ENCODE results near the gene USF2. TPM values are rescaled to one million over a fixed set of nuclear protein-coding genes. Genes with fewer than 3 reads are reported as not detected.

The USF2 gene
- total RNA-seq, 1 donor from 2014 or later, result 70.0 TPM

DNA sequence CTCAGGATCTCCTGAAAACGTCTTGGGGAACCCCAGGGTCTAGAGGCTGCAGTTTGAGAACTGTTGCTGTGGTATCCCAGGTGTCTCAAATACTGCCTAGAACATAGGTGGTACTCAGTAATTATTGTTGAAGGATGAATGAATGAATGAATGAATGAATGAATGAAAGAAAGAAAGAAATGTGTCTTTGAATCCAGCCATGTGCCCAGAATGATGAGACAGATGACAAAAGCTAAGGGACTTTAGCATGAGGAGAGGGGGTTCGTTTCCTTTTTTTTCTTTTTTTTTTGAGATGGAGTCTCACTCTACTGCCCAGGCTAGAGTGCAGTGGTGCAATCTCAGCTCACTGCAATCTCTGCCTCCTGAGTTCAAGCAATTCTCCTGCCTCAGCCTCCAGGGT is 12.2 kb upstream of the USF2 start:
- Histone ChIP-seq H3K27ac (ENCODE audit: low read depth, low read length) (no peak overlapping the region), H3K36me3 (ENCODE audit: insufficient read depth, low read length) (no peaks in the 10 kb centered on the region), H3K4me2 (ENCODE audit: low read length) (no peak overlapping the region), H3K9ac (ENCODE audit: low read length) (no peak overlapping the region), H2AFZ (ENCODE audit: low read depth, low read length) (no peak overlapping the region), H3K4me3 (ENCODE audit: insufficient read depth, low read depth, low read length) (no peak overlapping the region), H4K20me1 (ENCODE audit: insufficient read depth, low read length) (no peaks in the 10 kb centered on the region), H3K4me1 (ENCODE audit: insufficient read depth, low read length) (no peaks in the 10 kb centered on the region), H3K79me2 (ENCODE audit: insufficient read depth, low read length) (no peaks in the 10 kb centered on the region), H3K9me3 (ENCODE audit: insufficient read depth, low read depth, low read length) (no peaks in the 10 kb centered on the region), H3K27me3 (ENCODE audit: insufficient read depth, low read length) (peaks cover 2% of the 10 kb centered on the region)
- H3K36me3 Mint-ChIP-seq (ENCODE audit: low read depth, unreplicated experiment), result peaks cover 2% of the 10 kb centered on the region
- DNase-seq (ENCODE audit: low read depth), result no peak
- H3K27ac Mint-ChIP-seq (ENCODE audit: unreplicated experiment), result no peak overlapping the region
- H3K9me3 Mint-ChIP-seq (ENCODE audit: unreplicated experiment), result no peaks in the 10 kb centered on the region
- H3K27me3 Mint-ChIP-seq (ENCODE audit: low read depth, unreplicated experiment), result no peaks in the 10 kb centered on the region
- no peak overlapping the region for H3K4me3 Mint-ChIP-seq (ENCODE audit: unreplicated experiment)
- no peaks in the 10 kb centered on the region for H3K4me1 Mint-ChIP-seq (ENCODE audit: low read depth, unreplicated experiment)
- no peak for TF ChIP-seq EZH2 (IDR thresholded peaks at IDR 0.05; ENCODE audit: insufficient read depth, low read length)
- TF ChIP-seq, protein P1, sequence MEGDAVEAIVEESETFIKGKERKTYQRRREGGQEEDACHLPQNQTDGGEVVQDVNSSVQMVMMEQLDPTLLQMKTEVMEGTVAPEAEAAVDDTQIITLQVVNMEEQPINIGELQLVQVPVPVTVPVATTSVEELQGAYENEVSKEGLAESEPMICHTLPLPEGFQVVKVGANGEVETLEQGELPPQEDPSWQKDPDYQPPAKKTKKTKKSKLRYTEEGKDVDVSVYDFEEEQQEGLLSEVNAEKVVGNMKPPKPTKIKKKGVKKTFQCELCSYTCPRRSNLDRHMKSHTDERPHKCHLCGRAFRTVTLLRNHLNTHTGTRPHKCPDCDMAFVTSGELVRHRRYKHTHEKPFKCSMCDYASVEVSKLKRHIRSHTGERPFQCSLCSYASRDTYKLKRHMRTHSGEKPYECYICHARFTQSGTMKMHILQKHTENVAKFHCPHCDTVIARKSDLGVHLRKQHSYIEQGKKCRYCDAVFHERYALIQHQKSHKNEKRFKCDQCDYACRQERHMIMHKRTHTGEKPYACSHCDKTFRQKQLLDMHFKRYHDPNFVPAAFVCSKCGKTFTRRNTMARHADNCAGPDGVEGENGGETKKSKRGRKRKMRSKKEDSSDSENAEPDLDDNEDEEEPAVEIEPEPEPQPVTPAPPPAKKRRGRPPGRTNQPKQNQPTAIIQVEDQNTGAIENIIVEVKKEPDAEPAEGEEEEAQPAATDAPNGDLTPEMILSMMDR (IDR thresholded peaks at IDR 0.05; ENCODE audit: insufficient read depth, low read depth, low read length), result no peak
- no peak for FAIRE-seq

DNA sequence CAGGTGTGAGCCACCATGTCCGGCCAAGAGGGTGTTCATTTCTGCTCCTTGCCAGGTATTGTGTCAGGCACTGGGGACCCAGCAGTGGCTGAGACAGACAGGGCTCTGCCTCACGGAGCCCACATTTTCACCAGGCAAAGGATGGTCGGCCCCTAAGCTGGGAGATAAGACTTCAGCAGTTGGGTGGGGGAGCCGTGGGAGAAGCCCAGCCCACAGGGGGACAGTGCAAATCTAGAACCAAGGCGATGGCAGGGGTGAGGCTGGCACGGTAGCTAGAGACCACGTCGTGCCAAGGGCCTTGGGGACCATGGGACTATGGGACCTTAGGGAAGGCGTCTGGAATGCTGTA is 11.7 kb upstream of the USF2 start:
- FAIRE-seq (no peak), DNase-seq (ENCODE audit: low read depth) (no peak)
- Histone ChIP-seq H3K9me3 (ENCODE audit: insufficient read depth, low read depth, low read length) (no peaks in the 10 kb centered on the region), H3K4me2 (ENCODE audit: low read length) (no peak overlapping the region), H3K4me1 (ENCODE audit: insufficient read depth, low read length) (no peaks in the 10 kb centered on the region), H3K27ac (ENCODE audit: low read depth, low read length) (no peak overlapping the region), H3K9ac (ENCODE audit: low read length) (no peak overlapping the region), H3K27me3 (ENCODE audit: insufficient read depth, low read length) (peaks cover 2% of the 10 kb centered on the region), H3K4me3 (ENCODE audit: insufficient read depth, low read depth, low read length) (no peak overlapping the region), H3K36me3 (ENCODE audit: insufficient read depth, low read length) (no peaks in the 10 kb centered on the region), H3K79me2 (ENCODE audit: insufficient read depth, low read length) (no peaks in the 10 kb centered on the region), H4K20me1 (ENCODE audit: insufficient read depth, low read length) (no peaks in the 10 kb centered on the region), H2AFZ (ENCODE audit: low read depth, low read length) (no peak overlapping the region)
- Mint-ChIP-seq H3K9me3 (ENCODE audit: unreplicated experiment) (no peaks in the 10 kb centered on the region), H3K4me1 (ENCODE audit: low read depth, unreplicated experiment) (no peaks in the 10 kb centered on the region), H3K4me3 (ENCODE audit: unreplicated experiment) (no peak overlapping the region), H3K27ac (ENCODE audit: unreplicated experiment) (no peak overlapping the region), H3K27me3 (ENCODE audit: low read depth, unreplicated experiment) (no peaks in the 10 kb centered on the region), H3K36me3 (ENCODE audit: low read depth, unreplicated experiment) (peaks cover under 1% of the 10 kb centered on the region)
- TF ChIP-seq, protein P1 (IDR thresholded peaks at IDR 0.05; ENCODE audit: insufficient read depth, low read depth, low read length), result no peak
- TF ChIP-seq EZH2 (IDR thresholded peaks at IDR 0.05; ENCODE audit: insufficient read depth, low read length), result no peak

DNA sequence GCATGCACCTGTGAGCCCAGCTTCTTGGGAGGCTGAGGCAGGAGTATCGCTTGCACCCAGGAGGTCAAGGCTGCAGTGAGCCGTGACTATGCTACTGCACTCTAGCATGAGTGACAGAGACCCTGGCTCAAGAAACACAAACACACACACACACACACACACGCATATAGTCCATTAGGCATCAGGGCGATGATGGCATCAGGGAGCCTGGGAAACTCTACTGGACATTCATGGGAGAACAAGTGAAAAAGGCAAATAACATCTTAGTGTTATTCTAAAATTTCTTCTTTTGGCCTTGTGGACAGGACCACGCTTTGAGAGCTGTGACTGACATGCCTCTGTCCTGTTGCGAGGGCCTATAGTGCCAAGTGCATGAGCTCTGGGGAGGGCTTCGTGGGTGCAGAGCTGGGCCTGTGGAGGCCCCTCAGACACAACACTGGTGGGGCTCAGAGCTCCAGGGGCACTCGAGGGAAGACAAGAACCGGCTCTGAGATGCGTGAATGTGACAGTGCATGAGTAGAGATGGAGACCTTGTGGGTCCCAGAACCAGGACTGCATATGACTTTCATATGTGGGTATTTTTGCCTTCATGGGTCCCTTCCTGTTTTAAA is 8.0 kb upstream of the USF2 start:
- H3K4me2 ChIP-seq (ENCODE audit: low read length), result no peak overlapping the region
- no peak overlapping the region for H2AFZ ChIP-seq (ENCODE audit: low read depth, low read length)
- FAIRE-seq (no peak), DNase-seq (ENCODE audit: low read depth) (no peak)
- TF ChIP-seq, protein P1 (IDR thresholded peaks at IDR 0.05; ENCODE audit: insufficient read depth, low read depth, low read length), result no peak
- no peak for TF ChIP-seq EZH2 (IDR thresholded peaks at IDR 0.05; ENCODE audit: insufficient read depth, low read length)
- H3K79me2 ChIP-seq (ENCODE audit: insufficient read depth, low read length), result no peaks in the 10 kb centered on the region
- no peaks in the 10 kb centered on the region for H3K36me3 ChIP-seq (ENCODE audit: insufficient read depth, low read length)
- no peak overlapping the region for H3K4me3 ChIP-seq (ENCODE audit: insufficient read depth, low read depth, low read length)
- H3K27ac Mint-ChIP-seq (ENCODE audit: unreplicated experiment), result no peak overlapping the region
- peaks cover 2% of the 10 kb centered on the region for H3K27me3 ChIP-seq (ENCODE audit: insufficient read depth, low read length)
- H4K20me1 ChIP-seq (ENCODE audit: insufficient read depth, low read length), result no peaks in the 10 kb centered on the region
- no peaks in the 10 kb centered on the region for H3K4me1 ChIP-seq (ENCODE audit: insufficient read depth, low read length)
- no peak overlapping the region for H3K9ac ChIP-seq (ENCODE audit: low read length)
- no peak overlapping the region for H3K4me3 Mint-ChIP-seq (ENCODE audit: unreplicated experiment)
- H3K9me3 ChIP-seq (ENCODE audit: insufficient read depth, low read depth, low read length), result no peaks in the 10 kb centered on the region
- no peak overlapping the region for H3K27ac ChIP-seq (ENCODE audit: low read depth, low read length)
- H3K9me3 Mint-ChIP-seq (ENCODE audit: unreplicated experiment), result no peaks in the 10 kb centered on the region
- H3K36me3 Mint-ChIP-seq (ENCODE audit: low read depth, unreplicated experiment), result no peaks in the 10 kb centered on the region
- H3K27me3 Mint-ChIP-seq (ENCODE audit: low read depth, unreplicated experiment), result no peaks in the 10 kb centered on the region
- H3K4me1 Mint-ChIP-seq (ENCODE audit: low read depth, unreplicated experiment), result peaks cover 5% of the 10 kb centered on the region
